Suprapubic skin (tissue), 4 donors: ENCODE measurements around the gene GSTA5. TPM values are rescaled to one million over a fixed set of nuclear protein-coding genes. Genes with fewer than 3 reads are reported as not detected.
A peak's percentile ranks its signal among the peaks of the same experiment; 100 is the strongest.
"Not testable (repeated sequence)": the region's sequence is repeated elsewhere in the genome, so short reads cannot be mapped to it uniquely, and the experiment has no call there.

Experiments
- DNase-seq, 2 donors: peaks; one replicate each; pipeline ENCODE4 v3.0.0-alpha.2; 2019; ENCODE audit warnings: low spot score in 2 of 2
- H3K27ac ChIP-seq: fragments of 200-600 bp; sonication (generic); one replicate; pipeline ENCODE4 v1.5.1; 2019
- H3K27me3 ChIP-seq: fragments of 200-600 bp; sonication (generic); one replicate; pipeline ENCODE4 v1.5.1; 2019
- H3K36me3 ChIP-seq: fragments of 200-600 bp; sonication (generic); one replicate; pipeline ENCODE4 v1.5.1; 2019
- H3K4me1 ChIP-seq: fragments of 200-600 bp; sonication (generic); one replicate; pipeline ENCODE4 v1.5.1; 2019
- H3K4me3 ChIP-seq: fragments of 200-600 bp; sonication (generic); one replicate; pipeline ENCODE4 v1.5.1; 2019; ENCODE audit warnings: mild to moderate bottlenecking
- H3K9me3 ChIP-seq: fragments of 200-600 bp; sonication (generic); one replicate; pipeline ENCODE4 v1.5.1; 2019
- EP300 ChIP-seq: sonication (generic); formaldehyde crosslinking; IDR thresholded peaks from one replicate; pipeline ENCODE4 v1.6.1; 2017; ENCODE audit warnings: antibody characterized with exemption
- POLR2A ChIP-seq, 2 donors: fragments of 450-650 bp; IDR thresholded peaks; one replicate each; pipeline ENCODE4 v1.6.1; 2017; ENCODE audit warnings: antibody characterized with exemption in 2 of 2, mild to moderate bottlenecking in 2 of 2, moderate library complexity in 2 of 2
- POLR2AphosphoS5 ChIP-seq, 3 donors: sonication (generic); formaldehyde crosslinking; IDR thresholded peaks; one replicate each; pipeline ENCODE4 v1.6.1; 2017; ENCODE audit warnings: antibody characterized with exemption in 3 of 3
- WGBS: methylation state at CpG from one replicate; pipeline ENCODE4 v1.1.5; 2018; 5-methylcytosine and 5-hydroxymethylcytosine counted together
- total RNA-seq, 4 donors: library from RNA; depleted of rRNA; stranded (reverse); fragments of >200 nt; gene quantifications; one replicate each; pipeline ENCODE4 v1.1.0, GENCODE V29; 2016
- TF ChIP-seq, protein P1 (sequence below), 2 donors: fragments of 200-600 bp in 1 of 2; fragments of 450-650 bp in 1 of 2; sonication (generic) in 1 of 2; IDR thresholded peaks; one replicate each; pipeline ENCODE4 v1.5.1; 2016 to 2019; ENCODE audit warnings: antibody characterized with exemption in 2 of 2, mild to moderate bottlenecking in 1 of 2, moderate library complexity in 1 of 2

The GSTA5 gene
- total RNA-seq, 4 donors from 2014 or later: not detected

DNA sequence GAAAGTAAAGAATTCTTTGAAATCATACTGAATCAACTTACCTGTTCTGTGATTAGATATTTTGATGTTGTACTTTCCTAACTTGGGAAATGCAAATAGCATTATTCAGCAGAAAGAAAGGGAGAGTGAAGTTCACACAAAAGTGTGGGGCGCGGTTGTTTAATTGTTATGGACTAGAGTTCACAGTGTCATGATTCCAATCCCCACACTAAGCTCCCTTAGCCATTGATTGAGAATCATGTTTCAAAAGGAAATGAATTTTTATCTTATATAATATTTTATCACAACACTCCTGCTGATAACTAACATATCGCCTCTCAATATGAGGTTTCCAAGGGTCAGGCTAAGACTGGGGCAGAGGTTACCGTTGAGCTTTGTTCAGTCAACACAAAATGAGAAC is 3.0 kb upstream of the GSTA5 start:
- no peaks in the 10 kb centered on the region for H3K9me3 ChIP-seq
- H3K27ac ChIP-seq: no peak overlapping the region
- WGBS: 95% methylated on average over 4 of the region's 4 CpGs
- TF ChIP-seq EP300 (no peak), POLR2A (IDR thresholded peaks at IDR 0.05) (no peak), POLR2AphosphoS5 (IDR thresholded peaks at IDR 0.05) (no peak)
- TF ChIP-seq, protein P1, sequence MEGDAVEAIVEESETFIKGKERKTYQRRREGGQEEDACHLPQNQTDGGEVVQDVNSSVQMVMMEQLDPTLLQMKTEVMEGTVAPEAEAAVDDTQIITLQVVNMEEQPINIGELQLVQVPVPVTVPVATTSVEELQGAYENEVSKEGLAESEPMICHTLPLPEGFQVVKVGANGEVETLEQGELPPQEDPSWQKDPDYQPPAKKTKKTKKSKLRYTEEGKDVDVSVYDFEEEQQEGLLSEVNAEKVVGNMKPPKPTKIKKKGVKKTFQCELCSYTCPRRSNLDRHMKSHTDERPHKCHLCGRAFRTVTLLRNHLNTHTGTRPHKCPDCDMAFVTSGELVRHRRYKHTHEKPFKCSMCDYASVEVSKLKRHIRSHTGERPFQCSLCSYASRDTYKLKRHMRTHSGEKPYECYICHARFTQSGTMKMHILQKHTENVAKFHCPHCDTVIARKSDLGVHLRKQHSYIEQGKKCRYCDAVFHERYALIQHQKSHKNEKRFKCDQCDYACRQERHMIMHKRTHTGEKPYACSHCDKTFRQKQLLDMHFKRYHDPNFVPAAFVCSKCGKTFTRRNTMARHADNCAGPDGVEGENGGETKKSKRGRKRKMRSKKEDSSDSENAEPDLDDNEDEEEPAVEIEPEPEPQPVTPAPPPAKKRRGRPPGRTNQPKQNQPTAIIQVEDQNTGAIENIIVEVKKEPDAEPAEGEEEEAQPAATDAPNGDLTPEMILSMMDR (IDR thresholded peaks at IDR 0.05): no peak
- H3K27me3 ChIP-seq: no peaks in the 10 kb centered on the region
- H3K4me1 ChIP-seq: no peaks in the 10 kb centered on the region
- DNase-seq: no peak
- no peaks in the 10 kb centered on the region for H3K36me3 ChIP-seq
- no peak overlapping the region for H3K4me3 ChIP-seq

DNA sequence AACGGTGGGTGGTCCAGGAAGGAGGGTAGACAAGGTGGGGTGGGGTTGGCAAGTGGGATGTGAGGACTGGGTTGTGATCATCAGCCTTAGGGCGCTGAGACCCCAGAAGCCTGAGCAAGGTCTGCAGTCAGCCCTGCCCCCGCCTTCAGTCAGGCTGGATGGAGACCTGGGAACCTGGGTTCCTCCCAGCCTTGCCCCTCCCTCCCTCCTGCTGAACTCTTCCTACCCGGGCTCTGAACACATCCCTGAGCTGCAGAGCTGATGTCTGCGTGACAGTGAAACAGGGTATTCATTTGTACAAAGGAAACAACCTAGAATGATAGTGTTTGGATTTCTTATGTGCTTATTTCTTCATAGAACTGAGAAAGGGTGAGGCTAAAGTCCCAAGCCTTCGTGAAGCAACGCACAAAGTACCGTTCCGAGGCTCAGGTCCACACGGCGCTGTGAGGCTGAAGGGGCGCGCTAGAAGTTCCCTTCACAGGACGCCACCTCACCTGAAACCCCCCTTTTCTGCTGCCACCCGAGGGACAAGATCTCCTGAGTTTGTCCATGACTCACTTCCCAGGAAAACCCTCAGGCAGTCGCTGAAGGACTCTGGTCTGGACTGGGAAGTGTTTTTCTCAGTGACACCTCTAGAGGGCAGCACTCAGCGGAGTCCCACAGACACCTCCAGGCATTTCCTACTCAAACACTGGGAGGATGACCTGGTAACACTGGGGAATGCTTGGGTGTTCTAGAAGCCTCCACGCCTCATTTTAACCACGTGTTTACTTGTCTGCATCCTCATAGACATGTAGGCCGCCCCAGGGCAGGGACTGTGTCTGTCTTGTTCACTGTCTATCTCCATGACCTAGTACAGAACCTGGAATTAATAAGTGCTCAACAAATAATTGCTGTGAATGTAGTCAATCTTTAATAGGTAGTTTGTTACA is 1.2 kb downstream of the GSTA5 start:
- Histone ChIP-seq H3K36me3 (no peaks in the 10 kb centered on the region), H3K4me1 (no peaks in the 10 kb centered on the region), H3K9me3 (no peaks in the 10 kb centered on the region), H3K4me3 (no peak overlapping the region), H3K27ac (no peak overlapping the region), H3K27me3 (peaks cover 8% of the 10 kb centered on the region)
- WGBS: 75% methylated on average over 15 of the region's 20 CpGs
- DNase-seq: no peak
- TF ChIP-seq, protein P1 (IDR thresholded peaks at IDR 0.05): peak; percentile 9 to 51
- no peak for TF ChIP-seq POLR2A (IDR thresholded peaks at IDR 0.05)
- TF ChIP-seq EP300: no peak

DNA sequence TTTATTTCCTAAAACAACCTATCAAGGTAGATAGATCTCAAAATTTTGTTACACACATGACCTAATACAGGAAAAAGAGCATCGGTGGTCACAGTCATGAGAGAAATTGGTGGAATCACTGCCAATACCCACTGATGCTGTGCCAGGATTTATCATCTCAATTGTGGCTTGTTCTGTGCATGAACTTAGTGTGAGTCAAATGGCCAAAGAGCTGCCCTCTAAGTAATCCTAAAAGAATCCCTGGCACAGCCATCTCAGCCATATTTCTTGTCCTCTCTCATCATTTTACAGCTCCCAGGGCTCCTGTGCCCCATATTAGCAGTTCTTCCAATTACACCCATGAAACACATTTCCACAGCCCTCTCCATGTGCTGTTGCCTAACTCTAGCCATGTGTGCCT is 6.1 kb downstream of the GSTA5 start:
- peaks cover 8% of the 10 kb centered on the region for H3K27me3 ChIP-seq
- no peak overlapping the region for H3K4me3 ChIP-seq
- TF ChIP-seq POLR2AphosphoS5 (IDR thresholded peaks at IDR 0.05): no peak
- TF ChIP-seq EP300: no peak
- TF ChIP-seq, protein P1 (IDR thresholded peaks at IDR 0.05): no peak
- TF ChIP-seq POLR2A (IDR thresholded peaks at IDR 0.05): no peak
- DNase-seq: no peak
- WGBS: 79% methylated on average over 1 of the region's 1 CpG
- H3K27ac ChIP-seq: no peak overlapping the region
- no peaks in the 10 kb centered on the region for H3K36me3 ChIP-seq
- H3K4me1 ChIP-seq: no peaks in the 10 kb centered on the region
- H3K9me3 ChIP-seq: no peaks in the 10 kb centered on the region

DNA sequence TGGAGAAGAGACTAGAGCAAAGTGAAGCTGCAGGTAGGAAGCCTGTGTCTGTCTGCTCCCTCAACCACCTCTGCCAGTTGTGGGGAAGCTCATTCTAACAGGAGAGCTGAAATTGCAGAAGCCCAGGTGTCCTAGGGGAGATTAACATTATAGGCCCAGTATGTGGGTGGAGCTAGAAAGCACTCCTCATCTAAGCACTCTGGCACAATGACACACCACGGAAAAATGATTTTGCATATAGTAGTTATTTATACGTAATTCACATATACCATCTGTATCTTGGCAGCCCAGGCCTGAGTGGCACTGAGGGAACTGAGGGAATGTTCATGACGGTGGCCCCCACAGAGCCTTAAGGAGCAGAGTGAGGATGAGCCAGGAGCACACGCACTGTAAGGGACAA is 9.7 kb downstream of the GSTA5 start:
- not testable (repeated sequence) for H3K4me1 ChIP-seq, H3K4me3 ChIP-seq, H3K9me3 ChIP-seq, H3K27ac ChIP-seq, DNase-seq, H3K36me3 ChIP-seq, H3K27me3 ChIP-seq
- 82% methylated on average over 4 of the region's 4 CpGs for WGBS

DNA sequence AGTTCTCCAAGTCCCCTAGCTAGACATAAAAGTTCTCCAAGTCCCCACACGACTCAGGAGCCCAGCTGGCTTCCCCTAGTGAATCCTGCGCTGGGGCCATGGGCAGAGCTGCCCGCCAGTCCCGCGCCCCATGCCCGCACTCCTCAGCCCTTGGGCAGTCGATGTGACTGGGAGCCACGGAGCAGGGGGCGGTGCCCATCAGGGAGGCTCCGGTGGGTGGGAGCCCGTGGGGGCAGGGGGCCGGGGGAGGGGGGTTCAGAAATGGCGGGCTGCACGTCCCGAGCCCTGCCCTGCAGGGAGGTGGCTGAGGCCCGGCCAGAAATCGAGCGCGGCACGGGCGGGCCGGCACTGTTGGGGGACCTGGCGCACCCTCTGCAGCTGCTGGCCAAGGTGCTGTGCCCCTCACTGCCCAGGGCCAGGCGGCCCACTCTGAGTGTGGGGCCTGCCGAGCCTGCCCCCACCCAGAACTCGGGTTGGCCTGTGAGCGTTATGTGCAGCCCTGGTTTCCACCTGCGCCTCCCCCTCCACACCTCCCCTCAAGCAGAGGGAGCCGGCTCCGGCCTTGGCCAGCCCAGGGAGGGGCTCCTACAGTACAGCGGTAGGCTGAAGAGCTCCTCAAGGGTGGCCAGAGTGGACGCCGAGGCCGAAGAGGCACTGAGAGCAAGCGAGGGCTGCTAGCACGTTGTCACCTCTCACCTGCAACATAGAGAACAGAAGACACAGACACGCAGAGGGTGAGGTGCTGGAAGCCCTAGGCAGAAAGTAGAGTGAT is 11.4 kb downstream of the GSTA5 start:
- H3K27ac ChIP-seq: no peak overlapping the region
- no peaks in the 10 kb centered on the region for H3K27me3 ChIP-seq
- WGBS: 85% methylated on average over 18 of the region's 37 CpGs
- no peak for DNase-seq
- H3K4me3 ChIP-seq: no peak overlapping the region
- no peak for TF ChIP-seq POLR2A (IDR thresholded peaks at IDR 0.05)
- no peak for TF ChIP-seq EP300
- TF ChIP-seq, protein P1 (IDR thresholded peaks at IDR 0.05): no peak
- no peak for TF ChIP-seq POLR2AphosphoS5 (IDR thresholded peaks at IDR 0.05)
- H3K9me3 ChIP-seq: no peaks in the 10 kb centered on the region
- H3K36me3 ChIP-seq: no peaks in the 10 kb centered on the region
- no peaks in the 10 kb centered on the region for H3K4me1 ChIP-seq

DNA sequence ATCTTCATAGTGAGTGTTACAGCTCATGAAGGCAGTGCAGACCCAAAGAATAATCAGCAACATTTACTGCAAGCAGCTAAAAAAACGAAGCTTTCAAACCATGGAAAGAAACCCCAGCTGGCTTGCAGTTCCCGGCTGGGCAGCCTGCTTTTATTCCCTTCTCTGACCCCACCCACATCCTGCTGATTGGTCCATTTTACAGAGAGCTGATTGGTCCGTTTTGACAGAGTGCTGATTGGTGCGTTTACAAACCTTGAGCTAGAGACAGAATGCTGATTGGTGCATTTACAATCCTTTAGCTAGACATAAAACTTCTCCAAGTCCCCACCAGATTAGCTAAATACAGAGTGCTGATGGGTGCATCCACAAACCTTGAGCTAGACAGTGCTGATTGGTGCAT is 12.0 kb downstream of the GSTA5 start:
- H3K4me3 ChIP-seq, H3K27ac ChIP-seq, H3K36me3 ChIP-seq, H3K4me1 ChIP-seq, H3K27me3 ChIP-seq, DNase-seq, H3K9me3 ChIP-seq: not testable (repeated sequence)
- WGBS: 77% methylated on average over 4 of the region's 4 CpGs

DNA sequence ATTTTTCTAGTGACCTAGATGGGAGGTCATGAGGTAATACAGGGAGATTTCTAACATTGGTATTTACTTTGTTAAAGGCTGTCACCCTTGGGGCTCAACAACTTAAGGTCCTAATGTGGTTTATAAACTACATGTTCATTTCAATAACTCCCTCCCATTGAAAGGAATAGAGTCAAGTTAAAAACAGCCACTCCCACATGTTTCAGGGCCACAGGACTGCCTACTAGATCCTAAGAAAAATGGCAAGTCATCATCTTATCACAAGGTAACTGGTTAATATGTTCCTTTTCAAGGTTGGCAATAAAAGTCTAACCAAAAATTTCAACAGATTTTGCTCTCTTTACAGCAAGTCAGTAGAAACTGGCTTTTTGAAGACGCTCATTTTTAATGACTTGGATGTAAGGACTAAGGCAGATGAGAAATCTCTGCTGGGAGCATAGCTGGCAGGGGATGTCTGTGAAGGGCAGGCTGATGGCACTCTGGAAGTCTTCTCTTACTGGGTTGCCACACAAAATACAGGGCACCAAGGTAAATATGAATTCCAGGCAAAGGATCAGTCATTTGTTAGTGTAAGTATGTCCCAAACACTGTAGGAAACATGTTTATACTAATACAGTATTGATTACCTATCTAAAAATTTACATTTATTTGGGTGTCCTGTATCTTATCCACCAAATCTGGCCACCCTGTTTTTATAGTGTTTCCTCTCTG is 13.4 kb downstream of the GSTA5 start:
- not testable (repeated sequence) for H3K27me3 ChIP-seq, H3K4me3 ChIP-seq, H3K4me1 ChIP-seq, DNase-seq, H3K9me3 ChIP-seq, H3K27ac ChIP-seq, H3K36me3 ChIP-seq
- WGBS: 81% methylated on average over 1 of the region's 1 CpG
